KBM-7 (cell line): ENCODE results near the gene GPATCH4.
A peak's percentile ranks its signal among the peaks of the same experiment; 100 is the strongest.
"Not testable (repeated sequence)": the region's sequence is repeated elsewhere in the genome, so short reads cannot be mapped to it uniquely, and the experiment has no call there.

Source experiments
- DNase-seq: peaks from one replicate; pipeline ENCODE4 v3.0.0-alpha.2; 2015
- in situ Hi-C: fragments of 300-500 bp; cut with MboI; formaldehyde crosslinking; loops from 2 replicates; pipeline ENCODE4 v1.14.3; 2020; ENCODE audit warnings: low sequenced_read_pairs, low pct_unique_long_range_greater_than_20kb, mixed read lengths

The GPATCH4 gene

DNA sequence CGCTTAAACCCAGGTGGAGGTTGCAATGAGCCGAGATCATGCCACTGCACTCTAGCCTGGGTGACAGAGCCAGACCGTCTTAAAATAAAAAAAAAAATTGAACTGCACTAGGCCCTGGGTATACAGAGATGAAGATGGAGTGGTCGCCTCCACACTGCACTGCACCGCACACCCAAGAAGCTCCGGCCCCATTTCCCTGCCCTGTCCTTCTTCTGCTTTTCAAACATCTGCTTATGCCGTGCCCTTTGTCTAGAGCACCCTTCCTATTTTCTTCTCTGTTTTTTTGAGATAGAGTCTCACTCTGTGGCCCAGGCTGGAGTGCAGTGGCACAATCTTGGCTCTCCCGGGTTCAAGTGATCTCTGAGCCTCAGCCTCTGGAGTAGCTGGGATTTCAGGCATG is 46.3 kb downstream of the GPATCH4 start:
- in situ Hi-C loops: no loop called here
- DNase-seq: no peak

DNA sequence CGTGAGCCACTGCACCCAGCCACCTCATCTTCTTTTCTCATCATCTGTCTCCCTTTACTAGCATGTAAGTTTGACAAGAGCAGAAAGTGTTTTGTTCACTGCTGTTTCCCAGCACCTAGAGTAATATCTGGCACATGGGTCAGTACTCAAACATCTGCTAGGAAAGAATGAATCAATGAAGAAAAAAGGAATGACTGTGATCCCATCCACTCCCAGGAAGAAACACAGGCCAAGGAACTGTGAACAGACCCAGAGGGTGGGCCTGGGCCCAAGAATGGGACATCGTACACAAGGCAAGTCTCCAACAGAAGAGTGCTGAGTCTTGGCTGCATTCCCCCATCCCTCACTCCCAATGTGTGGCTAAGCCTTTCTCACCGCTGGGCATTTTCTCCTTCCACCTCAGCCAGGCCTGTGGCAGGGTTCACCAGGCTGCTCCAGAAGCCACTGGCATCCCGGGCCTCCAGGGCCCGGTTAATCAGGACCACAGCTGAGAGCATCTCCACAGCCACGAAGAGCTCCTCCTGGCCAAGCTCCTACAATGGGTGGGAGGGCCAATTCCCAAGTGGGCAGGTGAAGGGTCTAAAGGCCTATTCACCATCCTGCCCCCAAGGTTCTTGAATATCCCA is 47.3 kb downstream of the GPATCH4 start:
- in situ Hi-C loops: no loop called here
- DNase-seq: no peak

DNA sequence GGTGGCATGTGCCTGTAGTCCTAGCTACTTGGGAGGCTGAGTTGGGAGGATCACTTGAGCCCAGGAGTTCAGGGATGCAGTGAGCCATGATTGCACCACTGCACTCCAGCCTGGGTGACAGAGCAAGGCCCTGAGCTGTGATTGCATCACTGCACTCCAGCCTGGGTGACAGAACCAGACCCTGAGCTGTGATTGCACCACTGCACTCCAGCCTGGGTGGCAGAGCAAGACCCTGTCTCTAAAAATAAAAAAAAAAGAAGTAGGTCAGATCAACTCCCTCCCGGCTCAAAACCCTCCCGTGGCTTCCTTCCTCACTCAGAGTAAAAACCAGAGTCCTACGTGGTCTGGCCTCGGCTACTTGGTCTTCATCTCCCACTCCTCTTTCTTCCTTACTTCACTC is 48.3 kb downstream of the GPATCH4 start:
- DNase-seq: peak; percentile 67
- in situ Hi-C loops: not testable (repeated sequence)

DNA sequence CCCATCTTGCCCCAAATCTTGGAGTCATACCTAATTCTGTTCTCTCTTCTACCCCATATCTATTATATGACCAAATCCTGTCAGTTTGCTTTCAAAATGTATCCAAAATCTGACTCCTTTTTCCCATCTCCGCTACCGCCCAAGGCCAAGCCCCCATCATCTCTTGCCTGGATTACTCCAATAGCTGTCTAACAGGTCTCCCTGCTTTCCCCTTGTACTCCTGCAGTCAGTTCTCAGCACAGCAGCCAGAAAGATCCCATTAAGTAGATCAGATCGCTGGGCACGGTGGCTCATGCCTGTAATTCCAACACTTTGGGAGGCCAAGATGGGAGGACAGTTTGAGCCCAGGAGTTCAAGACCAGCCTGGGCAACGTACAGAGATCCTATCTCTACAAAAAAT is 48.8 kb downstream of the GPATCH4 start:
- in situ Hi-C loops: no loop called here
- DNase-seq: no peak

DNA sequence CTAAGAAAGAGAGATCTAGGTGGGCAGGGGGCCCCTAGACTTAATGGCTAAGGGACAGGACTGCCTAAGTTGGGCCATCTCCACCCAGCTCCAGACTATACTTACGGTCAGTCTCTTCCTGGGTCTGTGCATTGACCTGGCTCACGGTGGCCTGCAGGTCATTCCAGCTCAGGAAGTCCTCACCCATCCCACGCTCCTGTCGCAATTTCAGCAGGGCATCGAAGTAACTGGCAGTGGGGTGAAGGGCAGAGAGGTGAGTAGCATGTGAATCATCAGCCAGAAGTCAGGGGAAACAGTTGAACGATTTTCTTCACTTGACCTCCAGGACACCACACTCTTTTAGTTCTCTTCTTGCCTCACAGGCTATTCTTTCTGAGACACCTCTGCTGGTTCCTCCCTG is 49.4 kb downstream of the GPATCH4 start:
- no peak for DNase-seq

DNA sequence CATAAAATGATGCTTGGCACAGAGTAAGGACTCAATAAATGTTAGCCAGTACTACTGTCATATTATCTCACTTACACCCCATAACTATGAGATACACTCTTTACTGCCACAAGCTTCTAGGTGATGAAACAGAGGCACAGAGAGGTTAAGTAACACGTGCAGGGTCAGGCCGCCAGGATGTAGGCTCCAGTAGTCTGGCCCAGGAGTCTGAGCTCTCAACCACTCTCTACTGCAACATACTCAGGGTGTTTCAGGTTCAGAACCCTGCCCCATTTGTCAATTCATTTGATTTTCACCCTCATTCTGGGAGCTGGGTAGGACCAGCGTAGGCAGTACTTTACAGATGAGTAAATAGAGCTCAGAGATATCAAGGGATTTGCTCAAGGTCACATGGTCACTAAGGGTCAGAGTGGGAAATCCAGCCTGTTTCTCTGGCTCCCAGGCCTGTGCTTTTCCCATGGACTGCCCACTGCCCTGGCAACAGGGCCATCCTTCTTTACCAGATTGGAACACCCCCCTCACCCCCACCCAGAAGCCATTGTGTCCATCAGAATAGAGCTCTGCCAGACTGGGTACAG is 50.1 kb downstream of the GPATCH4 start:
- no peak for DNase-seq
- in situ Hi-C loops: no loop called here

More for the DNA sequence above, 49.4 kb downstream of the GPATCH4 start:
- in situ Hi-C loops: no loop called here

DNA sequence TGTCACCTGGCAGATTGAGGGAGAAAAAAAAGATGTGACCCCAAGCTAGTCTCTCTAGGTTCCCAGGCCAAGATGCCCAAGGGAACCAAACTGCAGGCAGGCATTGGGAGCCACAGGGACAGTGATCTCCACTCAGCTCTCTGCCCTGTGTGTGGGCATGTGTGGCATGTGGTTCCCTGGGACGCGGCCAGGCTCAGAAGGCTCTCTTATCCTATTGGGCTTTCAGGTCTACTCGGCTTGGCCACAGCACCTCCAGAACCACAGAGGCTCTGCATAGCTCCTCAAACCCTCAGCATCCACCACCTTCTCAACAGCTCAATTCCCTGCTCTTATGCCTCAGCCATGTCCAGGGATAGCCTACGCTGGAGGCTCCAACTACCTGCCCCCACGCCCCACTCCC is 50.9 kb downstream of the GPATCH4 start:
- in situ Hi-C loops: no loop called here
- DNase-seq: no peak

DNA sequence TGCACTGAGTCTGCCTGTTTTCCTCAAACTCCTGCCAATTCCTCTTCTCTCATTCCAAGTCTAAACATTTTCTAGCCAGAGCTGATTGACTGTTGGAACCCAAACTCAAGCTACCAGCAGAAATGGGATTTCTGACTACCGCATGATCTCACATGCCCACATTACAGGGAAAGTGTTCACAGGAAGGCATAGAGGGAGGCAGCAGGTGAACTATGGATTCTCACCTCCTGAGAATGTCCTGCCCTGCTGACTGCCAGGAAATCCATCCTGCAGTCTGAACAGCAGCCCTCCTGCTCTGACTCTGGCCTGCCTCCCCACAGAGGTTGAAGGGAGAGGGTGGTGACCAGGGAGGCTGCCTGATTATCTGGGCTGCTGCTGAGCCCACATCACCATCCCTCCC is 51.4 kb downstream of the GPATCH4 start:
- DNase-seq: no peak
- in situ Hi-C loops: no loop called here

DNA sequence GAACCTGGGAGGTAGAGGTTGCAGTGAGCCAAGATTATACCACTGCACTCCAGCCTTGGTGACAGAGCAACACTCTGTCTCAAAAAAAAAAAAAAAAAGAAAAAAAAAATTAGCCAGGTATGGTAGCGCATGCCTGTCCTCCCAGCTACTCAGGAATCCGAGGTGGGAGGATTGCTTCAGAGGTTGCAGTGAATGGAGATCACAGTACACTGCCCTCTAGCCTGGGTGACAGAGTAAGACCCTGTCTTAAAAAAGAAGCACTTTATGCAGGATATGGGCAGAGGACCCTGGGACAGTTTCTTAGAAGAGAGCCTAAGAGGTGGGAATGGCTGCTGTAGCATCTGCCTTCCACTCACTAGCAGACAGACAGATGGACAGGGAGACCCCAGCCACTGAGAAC is 51.9 kb downstream of the GPATCH4 start:
- DNase-seq: no peak
- in situ Hi-C loops: no loop called here

DNA sequence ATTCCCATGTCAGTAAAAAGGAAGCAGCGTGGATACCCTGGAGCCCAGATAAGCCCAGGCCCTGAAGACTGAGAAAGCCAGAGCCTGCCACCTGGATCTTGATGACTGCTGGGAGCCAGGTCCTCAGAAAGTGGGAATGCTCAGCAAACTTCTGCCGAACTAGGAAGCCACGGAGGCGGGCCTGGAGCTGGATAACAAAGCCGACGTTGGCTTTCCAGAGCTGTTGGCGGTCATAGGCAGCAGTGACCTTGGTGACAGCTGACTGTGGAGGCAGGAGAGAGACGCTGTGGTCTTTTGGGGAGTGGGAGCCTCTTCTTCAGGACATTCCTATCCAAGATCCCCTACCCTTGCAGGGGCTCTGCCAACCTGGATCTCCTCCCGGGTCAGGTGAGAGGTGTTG is 53.3 kb downstream of the GPATCH4 start:
- in situ Hi-C loops: no loop called here

DNA sequence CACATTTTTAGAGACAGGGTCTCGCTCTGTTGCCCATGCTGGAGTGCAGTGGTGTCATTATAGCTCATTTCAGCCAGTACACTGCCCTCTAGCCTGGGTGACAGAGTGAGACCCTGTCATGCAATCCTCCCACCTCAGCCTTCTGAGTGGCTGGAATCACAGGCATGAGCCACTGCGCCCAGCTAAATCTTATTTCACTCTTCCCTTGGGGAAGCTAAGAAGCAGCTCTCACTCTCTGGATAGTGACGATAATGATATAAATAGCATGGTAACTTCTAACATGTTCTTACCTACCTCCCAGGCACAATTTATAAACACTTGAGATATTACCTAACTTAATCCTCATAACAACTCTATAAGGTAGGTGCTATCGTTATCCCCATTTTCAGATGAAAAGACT is 53.8 kb downstream of the GPATCH4 start:
- in situ Hi-C loops: no loop called here

More for the DNA sequence above, 53.3 kb downstream of the GPATCH4 start:
- DNase-seq: no peak

DNA sequence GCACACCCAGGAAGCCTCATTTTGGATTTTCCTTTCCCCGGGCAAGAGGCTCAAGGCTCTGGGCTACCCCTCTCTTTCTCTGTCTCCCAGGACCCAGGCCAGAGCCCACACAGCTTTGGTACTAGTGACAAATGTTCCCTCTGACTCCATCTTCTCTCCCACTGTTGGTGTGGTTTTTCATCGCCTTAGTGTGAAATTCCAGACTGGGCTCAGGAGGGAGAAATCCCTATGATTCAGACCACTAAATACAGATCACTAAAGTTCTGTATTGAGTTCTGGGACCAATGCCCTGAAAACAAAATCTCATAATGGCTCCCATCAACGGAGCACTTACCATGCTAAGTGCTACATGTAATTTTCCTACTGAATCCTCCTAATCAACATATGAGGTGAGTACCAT is 55.0 kb downstream of the GPATCH4 start:
- DNase-seq: no peak
- in situ Hi-C loops: no loop called here

More for the DNA sequence above, 53.8 kb downstream of the GPATCH4 start:
- DNase-seq: no peak

DNA sequence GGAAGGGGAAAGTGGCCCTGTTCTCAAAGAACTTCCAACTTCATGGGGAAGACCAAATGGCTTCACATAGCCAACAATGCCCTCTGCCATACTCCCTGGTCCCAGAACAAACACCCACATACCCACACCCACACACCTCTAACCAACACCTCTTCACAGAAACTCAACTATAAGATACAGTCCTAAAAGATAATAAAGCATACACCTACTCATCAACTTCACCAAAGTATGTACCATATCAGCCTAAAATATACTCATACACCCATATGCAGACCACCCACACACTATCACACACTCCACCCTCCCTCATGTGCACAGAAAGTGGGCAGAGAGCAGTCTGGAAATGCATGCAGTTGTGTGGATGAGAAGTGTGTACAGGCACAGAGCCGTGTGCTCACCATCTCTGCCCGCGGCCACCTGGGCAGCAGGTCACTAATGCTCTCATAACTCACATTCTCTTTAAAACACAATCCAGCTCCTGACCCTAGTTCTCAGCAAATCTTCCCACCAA is 56.6 kb downstream of the GPATCH4 start:
- DNase-seq: no peak
- in situ Hi-C loops: no loop called here
